CD4-positive, alpha-beta T cell treated with Interleukin-12 subunit alpha and Interleukin-12 subunit beta, for 1 hour (primary cell): Measurements from ENCODE around the gene IFITM5.
"Not testable (repeated sequence)": the region's sequence is repeated elsewhere in the genome, so short reads cannot be mapped to it uniquely, and the experiment has no call there.

Experiments
- DNase-seq: peaks from one replicate; pipeline ENCODE4 v3.0.0-alpha.2; 2020

Gene IFITM5

DNA sequence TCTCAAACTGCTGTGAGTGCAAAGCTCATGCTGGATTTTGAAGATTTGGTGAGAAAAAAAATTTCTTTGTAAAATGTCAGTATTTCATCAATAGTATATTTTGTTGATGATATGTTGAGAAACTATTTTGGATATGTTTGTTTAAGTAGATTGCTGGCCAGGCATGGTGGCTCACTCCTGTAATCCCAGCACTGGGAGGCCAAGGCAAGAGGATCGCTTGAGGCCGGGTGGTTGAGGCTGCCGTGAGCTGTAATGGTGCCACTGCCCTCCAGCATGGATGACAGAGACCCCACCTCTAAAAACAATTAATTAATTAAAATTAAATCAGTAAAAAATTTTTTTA is 28.2 kb upstream of the IFITM5 start:
- no peak for DNase-seq

DNA sequence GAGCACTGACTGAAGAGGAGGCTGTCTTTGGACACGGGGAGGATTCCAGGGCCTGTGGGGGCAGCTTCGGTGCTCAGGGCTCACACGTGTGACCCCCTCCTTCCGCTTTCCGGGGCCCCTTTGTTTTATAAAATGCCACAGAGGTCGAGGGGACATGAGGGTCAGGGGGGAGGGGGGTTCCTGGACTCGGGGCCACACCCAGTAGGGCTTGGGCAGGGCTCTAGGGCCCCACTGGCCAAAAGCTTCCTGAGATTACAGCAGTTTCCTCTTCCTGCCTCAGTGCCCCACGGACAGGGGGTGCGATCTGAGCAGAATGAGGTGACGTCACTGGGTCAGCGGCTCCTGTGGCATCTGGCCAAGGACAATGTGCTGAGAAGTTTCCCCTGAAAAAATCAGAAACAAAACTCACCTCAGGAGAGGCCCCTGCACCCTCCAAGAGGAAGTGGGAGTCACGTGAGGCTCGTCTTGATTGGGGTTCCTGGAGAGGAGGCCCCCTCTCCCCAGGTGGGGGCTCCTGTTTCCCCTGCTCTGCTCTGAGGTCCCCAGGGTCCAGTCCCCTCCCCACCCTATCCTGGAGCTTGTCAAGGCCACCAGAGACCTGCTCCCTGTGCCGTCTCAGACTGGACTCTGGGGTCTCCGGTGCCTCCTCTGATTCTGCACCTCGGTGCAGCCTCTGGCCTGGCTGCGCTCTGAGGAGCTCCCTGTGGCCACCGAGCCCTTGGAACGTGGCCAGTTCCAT is 27.7 kb upstream of the IFITM5 start:
- DNase-seq, result peak; percentile 81

DNA sequence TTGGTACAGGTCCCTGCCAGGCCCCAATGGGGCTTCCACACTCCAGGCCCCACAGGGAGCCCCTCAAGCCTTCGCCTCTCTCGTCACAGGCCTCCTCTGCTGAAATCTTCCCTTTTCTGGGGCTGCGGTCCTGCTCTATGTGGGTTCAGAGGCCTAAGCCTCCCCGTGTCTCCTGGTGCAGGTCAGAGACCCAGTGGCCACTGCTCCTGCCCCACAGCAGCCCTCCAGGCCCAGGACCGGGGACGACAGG is 27.2 kb upstream of the IFITM5 start:
- no peak for DNase-seq

DNA sequence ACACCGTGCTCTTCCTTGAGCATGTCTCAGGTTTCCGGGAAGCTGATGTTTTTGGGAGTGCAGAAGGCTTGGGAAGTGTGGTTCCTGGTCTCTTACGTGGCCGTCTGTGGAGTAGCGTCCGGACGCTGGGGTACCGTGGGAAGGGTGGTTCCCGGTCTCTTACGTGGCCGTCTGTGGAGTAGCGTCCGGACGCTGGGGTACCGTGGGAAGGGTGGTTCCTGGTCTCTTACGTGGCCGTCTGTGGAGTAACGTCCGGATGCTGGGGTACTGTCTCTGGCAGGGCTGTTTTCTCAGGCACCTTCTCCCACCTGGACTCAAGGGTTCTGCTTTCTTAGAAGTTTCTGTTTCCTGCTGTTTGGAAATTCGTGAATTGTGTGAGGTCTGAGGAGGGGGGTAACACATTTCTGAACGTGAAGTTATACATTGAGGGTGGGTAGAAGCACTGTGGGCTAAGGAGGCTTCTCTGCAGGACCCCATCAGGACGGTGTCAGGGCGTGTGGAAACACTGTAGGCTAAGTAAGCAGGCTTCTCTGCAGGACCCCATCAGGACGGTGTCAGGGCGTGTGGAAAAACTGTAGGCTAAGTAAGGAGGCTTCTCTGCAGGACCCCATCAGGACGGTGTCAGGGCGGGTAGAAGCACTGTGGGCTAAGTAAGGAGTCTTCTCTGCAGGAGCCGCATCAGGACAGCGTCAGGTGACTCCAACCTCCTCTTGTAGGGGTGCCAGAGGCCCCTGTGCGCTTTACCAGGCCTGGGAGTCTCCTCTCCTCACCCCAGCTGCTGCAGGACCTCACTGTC is 26.7 kb upstream of the IFITM5 start:
- DNase-seq, result no peak

DNA sequence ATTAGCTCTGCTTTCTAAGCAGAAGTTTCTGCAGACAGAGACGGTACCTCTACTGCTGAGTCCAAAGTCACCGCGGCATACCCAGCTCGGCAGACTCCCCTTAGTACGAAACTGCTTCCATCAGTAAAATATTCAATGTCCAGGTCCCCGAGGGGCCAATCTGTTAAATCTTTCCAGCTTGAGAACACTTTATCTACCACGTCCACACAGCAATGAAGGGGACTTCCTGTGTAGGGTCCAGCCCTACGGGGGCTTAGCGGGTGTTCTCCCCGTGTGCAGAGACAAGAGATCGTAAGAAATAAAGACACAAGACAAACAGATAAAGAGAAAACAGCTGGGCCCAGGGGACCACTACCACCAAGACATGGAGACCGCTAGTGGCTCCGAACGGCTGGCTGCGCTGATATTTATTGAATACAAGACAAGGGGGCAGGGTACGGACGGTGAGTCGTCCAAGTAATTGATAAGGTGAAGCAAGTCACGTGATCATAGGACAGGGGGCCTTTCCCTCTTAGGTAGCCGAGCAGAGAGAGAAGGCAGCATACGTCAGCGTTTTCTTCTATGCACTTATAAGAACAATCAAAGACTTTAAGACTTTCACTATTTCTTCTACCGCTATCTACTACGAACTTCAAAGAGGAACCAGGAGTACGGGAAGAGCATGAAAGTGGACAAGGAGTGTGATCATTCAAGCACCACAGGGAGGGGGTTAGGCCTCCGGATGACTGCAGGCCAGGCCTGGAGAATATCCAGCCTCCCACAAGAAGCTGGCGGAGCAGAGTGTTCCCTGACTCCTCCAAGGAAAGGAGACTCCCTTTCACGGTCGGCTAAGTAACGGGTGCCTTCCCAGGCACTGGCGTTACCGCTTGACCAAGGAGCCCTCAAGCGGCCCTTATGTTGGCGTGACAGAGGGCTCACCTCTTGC is 25.5 kb upstream of the IFITM5 start:
- DNase-seq, result not testable (repeated sequence)

DNA sequence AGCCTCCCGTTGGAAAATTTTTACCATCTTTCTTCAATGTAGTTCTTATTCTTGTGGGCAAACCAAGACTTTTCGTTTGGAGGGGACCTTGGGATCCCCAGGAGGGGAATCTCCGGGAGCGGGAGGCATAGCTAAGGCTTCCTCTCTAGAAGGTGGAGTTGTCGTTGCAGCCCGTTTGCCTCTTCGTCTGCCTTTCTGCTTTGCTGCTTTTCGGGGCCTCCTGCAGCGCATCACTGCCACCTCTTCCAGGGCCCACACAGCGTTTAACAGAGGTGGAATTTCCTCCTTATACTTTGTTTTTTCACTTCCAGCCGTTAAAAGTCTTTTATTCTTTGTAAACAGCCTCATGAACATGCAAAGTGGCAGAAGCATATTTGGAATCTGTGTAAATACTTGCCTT is 24.8 kb upstream of the IFITM5 start:
- DNase-seq, result no peak

DNA sequence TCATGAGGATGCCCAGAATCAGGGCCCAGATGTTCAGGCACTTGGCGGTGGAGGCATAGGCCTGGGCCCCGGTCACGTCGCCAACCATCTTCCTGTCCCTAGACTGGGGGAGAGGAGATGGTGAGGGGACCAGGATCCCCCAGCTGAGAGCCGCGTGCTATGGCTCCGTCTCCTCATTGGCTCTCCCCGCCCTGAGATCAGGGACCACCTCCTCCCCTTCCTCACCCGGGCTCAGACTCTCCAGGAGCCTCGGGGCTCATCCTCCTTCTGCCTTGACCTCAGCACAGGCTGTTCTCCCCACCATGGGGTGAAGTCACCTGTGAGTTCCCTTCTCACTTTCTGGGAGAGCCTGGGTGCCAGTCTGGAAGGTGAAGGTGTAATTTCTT is 20.6 kb upstream of the IFITM5 start:
- DNase-seq, result not testable (repeated sequence)

DNA sequence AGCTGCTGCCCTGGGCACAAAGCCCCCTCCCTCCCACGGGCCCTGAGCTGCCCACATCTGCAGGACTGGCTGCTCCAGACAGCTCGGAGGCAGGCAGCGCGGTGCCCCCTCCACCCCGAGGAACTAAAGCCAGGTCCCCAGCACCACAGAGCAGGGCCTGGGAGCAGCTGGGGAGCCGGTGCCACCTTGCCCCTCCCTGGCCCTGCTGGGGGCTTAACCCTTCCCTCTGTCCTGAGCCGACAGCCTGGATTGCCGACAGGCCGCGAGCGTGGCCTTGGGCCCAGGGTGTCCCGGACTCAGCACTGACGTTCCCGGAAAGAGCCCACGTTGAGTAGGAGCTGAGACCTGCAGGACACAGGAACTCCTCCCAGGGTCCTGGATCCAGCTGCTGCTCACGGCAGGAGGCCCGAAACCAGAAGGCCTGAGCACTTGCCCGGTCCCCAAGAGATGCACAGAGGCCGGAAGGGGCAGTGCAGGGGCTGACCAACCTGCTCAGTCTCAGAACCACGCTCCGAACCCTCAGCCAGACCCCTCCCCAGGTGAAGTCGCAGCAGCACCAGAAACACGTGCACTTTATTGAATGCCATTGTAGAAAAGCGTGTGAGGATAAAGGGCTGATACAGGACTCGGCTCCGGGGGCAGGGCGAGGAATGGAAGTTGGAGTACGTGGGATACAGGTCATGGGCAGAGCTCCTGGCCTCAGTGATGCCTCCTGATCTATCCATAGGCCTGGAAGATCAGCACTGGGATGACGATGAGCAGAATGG is 20.0 kb upstream of the IFITM5 start:
- not testable (repeated sequence) for DNase-seq

DNA sequence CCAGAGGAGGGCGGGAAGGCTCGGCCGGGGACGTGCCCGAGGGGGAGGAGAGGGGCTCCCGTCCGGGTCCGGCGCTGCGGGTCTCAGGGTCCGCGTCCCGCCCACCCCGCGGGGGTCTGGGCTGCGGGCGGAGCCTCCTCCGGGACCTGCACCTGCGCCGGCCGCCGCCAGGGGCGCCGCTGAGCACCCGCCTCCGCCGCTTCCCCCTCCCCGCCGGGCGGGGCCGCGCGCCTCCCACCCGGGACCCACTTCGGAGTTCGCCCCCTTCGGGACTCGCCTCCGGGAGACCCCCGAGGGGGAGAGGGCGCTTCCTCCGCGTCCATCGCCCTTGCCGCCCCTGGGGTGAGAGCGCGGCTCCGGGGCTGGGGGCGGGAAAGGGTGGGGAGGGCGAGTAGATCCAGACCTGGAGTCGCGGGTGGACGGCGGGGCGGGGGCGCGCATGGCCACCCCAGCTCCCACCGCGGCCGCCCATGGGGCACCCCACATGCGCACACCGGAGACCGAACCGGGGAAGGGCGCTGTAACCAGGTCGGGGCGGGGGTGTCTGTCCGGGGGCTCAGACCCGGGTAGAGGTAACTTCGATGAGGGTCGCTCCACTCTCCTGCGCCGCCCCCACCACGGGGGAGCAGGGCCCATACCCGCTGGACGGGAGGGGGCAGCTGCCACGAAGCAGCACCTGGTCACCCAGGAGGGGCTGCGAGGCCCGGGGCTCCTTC is 19.2 kb upstream of the IFITM5 start:
- DNase-seq, result not testable (repeated sequence)

DNA sequence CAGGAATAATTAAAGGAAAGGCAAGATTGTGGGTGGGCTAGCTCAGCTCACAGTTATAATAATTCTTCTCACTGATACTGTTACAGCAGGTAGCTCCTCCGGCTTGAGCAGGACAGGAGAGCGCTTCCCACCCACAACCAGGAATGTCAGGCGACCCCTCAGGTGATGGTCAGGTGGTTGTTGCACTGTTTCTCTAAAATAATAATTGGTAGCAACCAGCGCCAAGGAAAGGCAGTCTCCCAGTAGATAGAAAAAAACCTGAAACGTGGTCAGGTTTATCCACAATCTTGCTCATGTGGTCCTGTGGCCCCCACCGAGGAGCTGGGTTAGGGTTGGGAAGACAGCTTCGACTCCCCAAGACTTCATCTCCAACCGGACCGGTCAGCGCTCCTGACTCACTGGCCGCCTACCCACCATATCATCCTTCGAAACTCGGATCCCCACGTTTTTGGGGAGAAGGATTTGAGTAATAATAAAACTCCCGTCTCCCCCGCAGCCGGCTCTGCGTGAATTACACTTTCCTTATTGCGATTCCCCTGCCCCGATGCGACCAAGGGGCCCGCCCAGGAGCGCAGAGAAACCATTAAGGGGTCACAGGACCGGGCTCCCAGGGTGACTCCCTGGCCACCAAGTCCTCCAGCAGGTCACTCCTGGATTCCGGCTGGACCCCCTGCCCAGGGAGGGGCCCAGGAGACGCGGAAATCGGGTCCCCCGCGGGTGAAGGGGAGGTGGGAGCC is 18.5 kb upstream of the IFITM5 start:
- DNase-seq, result not testable (repeated sequence)

DNA sequence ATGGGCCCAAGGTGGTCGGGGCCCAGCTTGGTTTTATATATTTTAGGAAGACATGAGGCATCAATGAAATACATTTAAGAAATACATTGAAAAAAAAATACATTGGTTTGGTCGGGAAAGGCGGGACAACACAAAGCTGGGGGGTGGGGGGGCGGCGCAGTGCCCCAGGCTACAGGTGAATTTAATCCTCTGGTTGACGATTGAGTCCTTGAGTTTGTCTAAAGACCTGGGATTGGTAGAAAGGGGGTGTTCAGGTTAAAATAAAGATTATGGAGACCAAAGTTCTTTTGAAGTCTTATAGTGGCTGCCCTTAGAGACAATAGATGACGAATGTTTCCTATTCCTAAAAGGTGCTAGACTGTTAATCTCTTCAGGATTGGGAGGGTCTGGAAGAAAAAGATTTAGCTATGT is 17.6 kb upstream of the IFITM5 start:
- DNase-seq, result peak; percentile 41

DNA sequence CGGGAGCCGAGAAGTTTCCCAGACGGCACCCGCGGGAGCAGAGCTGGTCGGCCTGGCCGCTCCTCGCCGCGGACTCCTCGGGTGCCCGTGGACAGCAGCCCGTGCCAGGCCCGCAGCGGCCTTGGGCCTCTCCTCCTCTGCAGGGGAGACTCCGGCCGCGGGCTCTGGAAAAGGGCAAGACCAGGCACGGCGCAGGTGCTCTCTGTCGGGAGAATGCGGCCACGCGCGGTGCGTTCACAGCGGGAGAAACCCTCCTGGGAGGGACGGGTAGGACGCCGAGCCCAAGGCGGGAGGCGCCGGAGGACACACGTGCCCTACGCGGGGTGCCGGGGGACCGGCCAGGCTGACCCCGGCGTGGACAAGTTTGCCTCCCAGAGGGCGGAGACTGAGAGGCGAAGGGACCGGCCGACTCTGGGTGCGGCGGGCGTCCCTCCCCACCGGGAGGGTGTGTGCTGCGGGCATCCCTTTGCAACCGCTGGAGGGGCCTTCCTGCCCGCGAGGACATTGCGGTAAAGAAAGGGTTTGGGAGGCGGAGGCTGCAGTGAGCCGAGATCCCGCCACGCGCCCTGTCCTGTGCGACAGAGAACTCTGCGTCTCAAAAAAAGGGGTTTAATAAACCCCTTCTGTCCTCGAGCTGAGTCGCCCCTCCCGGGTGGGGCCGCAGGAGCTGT is 16.8 kb upstream of the IFITM5 start:
- peak; percentile 51 for DNase-seq

DNA sequence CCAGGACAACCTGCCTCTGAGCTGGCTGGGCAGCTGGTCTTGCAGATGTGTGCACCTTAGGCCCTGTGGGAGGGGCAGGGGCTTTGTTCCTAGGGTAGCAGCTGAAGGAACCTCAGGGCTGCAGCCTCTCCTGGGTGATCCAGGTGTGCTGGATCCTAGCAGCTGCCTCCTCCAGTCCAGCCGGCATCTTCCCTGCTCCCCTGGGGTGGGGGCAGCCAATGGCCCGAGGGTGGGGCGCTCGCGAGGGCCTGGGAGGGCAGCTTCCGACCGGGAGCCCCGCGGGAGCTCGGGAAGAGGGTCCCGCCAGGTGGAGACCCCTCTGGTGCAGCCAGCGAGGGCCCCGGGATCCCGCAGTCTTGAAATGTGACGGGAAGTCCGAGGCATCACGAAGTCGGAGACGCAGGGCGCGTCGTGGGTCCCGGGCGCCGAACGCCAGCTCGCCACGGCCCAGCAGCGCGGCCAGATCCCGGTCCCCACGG is 16.2 kb upstream of the IFITM5 start:
- DNase-seq, result no peak

DNA sequence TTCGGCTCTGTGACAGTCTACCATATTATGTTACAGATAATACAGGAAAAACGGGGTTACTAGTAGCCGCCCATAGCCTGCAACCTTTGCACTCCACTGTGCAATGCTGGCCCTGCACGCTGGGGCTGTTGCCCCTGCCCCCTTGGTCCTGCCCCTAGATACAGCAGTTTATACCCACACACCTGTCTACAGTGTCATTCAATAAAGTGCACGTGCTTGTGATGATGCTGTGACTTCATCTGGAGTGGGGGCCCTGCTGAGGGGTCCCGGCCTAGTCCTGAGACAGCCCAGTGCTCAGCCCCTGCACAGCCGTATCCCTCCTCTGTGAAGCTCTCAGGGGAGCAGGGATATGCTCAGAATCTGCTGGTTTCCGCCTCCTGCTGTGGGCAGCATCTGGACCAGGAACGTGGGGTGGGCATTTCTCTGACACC is 15.7 kb upstream of the IFITM5 start:
- DNase-seq, result no peak

DNA sequence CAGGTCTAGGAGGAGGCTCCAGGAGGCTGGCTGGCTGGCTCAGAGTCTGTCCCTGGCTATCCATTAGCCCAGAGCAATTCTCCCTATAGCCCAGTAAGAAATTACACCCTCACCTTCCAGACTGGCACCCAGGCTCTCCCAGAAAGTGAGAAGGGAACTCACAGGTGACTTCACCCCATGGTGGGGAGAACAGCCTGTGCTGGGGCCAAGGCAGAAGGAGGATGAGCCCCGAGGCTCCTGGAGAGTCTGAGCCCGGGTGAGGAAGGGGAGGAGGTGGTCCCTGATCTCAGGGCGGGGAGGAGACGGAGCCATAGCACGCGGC is 15.2 kb upstream of the IFITM5 start:
- DNase-seq, result not testable (repeated sequence)

DNA sequence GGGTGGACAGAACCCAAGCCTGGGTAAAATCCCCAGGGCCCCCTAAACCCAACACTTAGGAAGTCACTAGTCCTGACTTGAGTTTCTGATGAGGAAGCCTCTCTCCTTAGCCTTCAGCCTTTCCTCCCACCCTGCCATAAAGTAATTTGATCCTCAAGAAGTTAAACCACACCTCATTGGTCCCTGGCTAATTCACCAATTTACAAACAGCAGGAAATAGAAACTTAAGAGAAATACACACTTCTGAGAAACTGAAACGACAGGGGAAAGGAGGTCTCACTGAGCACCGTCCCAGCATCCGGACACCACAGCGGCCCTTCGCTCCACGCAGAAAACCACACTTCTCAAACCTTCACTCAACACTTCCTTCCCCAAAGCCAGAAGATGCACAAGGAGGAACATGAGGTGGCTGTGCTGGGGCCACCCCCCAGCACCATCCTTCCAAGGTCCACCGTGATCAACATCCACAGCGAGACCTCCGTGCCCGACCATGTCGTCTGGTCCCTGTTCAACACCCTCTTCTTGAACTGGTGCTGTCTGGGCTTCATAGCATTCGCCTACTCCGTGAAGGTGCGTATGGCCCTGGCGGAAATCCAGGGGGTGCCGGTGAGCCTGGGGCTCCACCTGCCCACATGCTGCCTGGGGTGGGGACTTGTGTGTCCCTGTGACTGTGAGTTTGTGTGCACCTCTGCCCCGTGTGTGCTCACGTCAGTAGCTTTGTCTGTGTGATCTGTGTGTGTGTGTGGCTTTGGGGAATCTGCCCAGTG is 14.6 kb upstream of the IFITM5 start, which contains the start of gene IFITM1:
IFITM1 (plus strand) TSS at position 254 of the 767 bp plus-strand sequence; CDS start at position 385, 131 bp downstream.
- DNase-seq, result peak; percentile 70

DNA sequence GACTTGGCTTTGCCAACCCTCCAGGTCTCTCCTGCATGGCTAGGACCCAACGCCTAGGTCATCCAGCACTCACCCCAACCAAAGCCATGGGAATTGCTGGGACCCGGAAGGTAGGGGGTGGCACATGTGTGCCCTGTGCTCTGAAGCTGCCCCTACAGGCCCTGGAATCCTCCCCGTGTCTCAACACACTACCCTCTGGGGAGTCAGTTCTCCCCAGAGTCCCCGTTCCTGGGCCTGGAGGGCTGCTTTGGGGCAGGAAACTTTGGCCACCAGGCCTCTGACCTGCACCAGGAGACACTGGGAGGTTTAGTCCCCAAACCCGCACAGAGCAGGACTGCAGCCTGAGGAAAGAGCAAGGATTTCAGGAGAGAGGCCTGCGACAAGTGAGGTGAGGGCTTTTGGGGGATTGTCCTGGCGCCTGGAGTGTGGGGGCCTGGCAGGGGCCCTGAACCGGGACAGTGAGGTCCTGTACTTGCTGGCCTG is 14.0 kb upstream of the IFITM5 start:
- no peak for DNase-seq

DNA sequence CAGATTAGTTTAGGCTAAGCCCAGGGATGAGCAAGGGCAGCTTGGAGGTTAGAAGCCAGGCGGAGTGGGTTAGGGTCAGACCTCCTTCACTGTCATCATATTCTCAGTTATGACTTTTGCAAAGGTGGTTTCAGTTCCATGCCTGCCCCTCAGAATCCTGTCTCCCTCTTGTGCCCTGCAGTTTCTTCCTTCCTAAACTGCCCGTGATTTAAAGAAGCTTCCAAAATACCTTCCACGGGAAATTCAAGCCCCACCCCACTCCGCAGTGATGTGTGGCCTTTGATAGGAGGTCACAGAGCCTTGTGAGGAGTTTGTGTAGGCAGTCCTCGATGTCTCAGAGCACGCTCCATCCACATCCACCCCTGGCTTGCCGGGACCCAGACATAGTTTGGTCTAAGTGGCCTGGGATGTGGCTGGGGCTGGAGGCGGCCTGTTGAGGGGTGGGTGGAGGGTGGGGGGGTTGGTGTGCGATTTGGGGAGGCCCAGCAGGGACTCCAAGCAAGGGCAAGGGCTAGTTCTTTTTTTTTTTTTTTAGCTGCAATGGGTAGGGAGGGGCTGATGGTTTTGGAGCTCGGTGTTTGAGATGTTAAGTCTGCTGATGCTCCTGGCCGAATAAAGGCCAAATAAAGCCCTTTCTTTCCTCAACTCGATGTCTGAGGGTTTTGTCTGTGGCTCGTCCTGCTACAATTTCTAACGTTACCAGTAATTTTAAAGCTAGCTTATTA is 12.9 kb upstream of the IFITM5 start:
- no peak for DNase-seq
